ENCODE data around the gene TANGO6. TPM values are rescaled to one million over a fixed set of nuclear protein-coding genes. Genes with fewer than 3 reads are reported as not detected.
"Not testable (repeated sequence)": the region's sequence is repeated elsewhere in the genome, so short reads cannot be mapped to it uniquely, and the experiment has no call there.

Gene TANGO6
- total and polyA plus RNA-seq, 3 donors from 2014 or later = 23.1 to 41.3 (median 39.4) TPM

- WGBS, 2 donors = 76 to 81% methylated on average over 11 of the region's 11 CpGs
These were observed 214.4 kb downstream of the TANGO6 start for GRCh38 chr16:69057400-69058378.

GRCh38 chr16:69063491-69063890 lies 220.2 kb downstream of the TANGO6 start:
- H3K36me3 ChIP-seq (ENCODE audit: low read depth, missing control alignments); H3K9me3 ChIP-seq; H3K4me1 ChIP-seq; H3K27me3 ChIP-seq; H3K4me3 ChIP-seq; DNase-seq; intact Hi-C loops (cut with DNase I; ENCODE audit: low total_unique reads); H3K27ac ChIP-seq: not testable (repeated sequence)
- WGBS, 2 donors = 78 to 81% methylated on average over 8 of the region's 8 CpGs

More at GRCh38 chr16:69057400-69058378, 214.4 kb downstream of the TANGO6 start:
- TF ChIP-seq CTCF (IDR thresholded peaks at IDR 0.05) = no peak
- no peak for TF ChIP-seq POLR2A (IDR thresholded peaks at IDR 0.05)
- no peaks in the 10 kb centered on the region for H3K4me1 ChIP-seq
- no peaks in the 10 kb centered on the region for H3K36me3 ChIP-seq (ENCODE audit: low read depth, missing control alignments)
- H3K27ac ChIP-seq = no peak overlapping the region
- H3K27me3 ChIP-seq = no peaks in the 10 kb centered on the region
- DNase-seq = no peak
- H3K4me3 ChIP-seq = no peak overlapping the region
- intact Hi-C loops (cut with DNase I; ENCODE audit: low total_unique reads) = no loop called here
- H3K9me3 ChIP-seq = no peaks in the 10 kb centered on the region

- H3K4me3 ChIP-seq = no peak overlapping the region
- WGBS, 2 donors = 80 to 94% methylated on average over 2 of the region's 2 CpGs
- no peak overlapping the region for H3K27ac ChIP-seq
- no peaks in the 10 kb centered on the region for H3K27me3 ChIP-seq
- no peaks in the 10 kb centered on the region for H3K36me3 ChIP-seq (ENCODE audit: low read depth, missing control alignments)
- no peak for DNase-seq
- no peaks in the 10 kb centered on the region for H3K9me3 ChIP-seq
- TF ChIP-seq CTCF (IDR thresholded peaks at IDR 0.05) = no peak
- TF ChIP-seq POLR2A (IDR thresholded peaks at IDR 0.05) = no peak
- intact Hi-C loops (cut with DNase I; ENCODE audit: low total_unique reads) = no loop called here
- peaks cover 8% of the 10 kb centered on the region for H3K4me1 ChIP-seq
These were observed 220.9 kb downstream of the TANGO6 start for GRCh38 chr16:69064124-69064763.

- DNase-seq = no peak
- intact Hi-C loops (cut with DNase I; ENCODE audit: low total_unique reads) = no loop called here
- Histone ChIP-seq H3K27me3 (no peaks in the 10 kb centered on the region), H3K36me3 (ENCODE audit: low read depth, missing control alignments) (no peaks in the 10 kb centered on the region), H3K4me1 (peaks cover 8% of the 10 kb centered on the region), H3K27ac (no peak overlapping the region), H3K4me3 (no peak overlapping the region), H3K9me3 (no peaks in the 10 kb centered on the region)
- TF ChIP-seq CTCF (IDR thresholded peaks at IDR 0.05) (no peak), POLR2A (IDR thresholded peaks at IDR 0.05) (no peak)
- 47 to 60% methylated on average over 6 of the region's 6 CpGs for WGBS, 2 donors
These were observed 221.5 kb downstream of the TANGO6 start for GRCh38 chr16:69064764-69065313.

GRCh38 chr16:69069504-69069903 lies 226.2 kb downstream of the TANGO6 start:
- Histone ChIP-seq H3K27me3 (no peaks in the 10 kb centered on the region), H3K27ac (no peak overlapping the region), H3K9me3 (no peaks in the 10 kb centered on the region), H3K36me3 (ENCODE audit: low read depth, missing control alignments) (no peaks in the 10 kb centered on the region), H3K4me3 (no peak overlapping the region), H3K4me1 (peaks cover 7% of the 10 kb centered on the region)
- intact Hi-C loops (cut with DNase I; ENCODE audit: low total_unique reads) = no loop called here
- no peak for DNase-seq
- 97 to 99% methylated on average over 5 of the region's 5 CpGs for WGBS, 2 donors
- no peak for TF ChIP-seq POLR2A (IDR thresholded peaks at IDR 0.05)
- TF ChIP-seq CTCF (IDR thresholded peaks at IDR 0.05) = no peak
